ENCODE data around the gene MCU. TPM values are rescaled to one million over a fixed set of nuclear protein-coding genes. Genes with fewer than 3 reads are reported as not detected.

The MCU gene
- total RNA-seq, 2 donors from 2014 or later = 7.9 to 17.1 TPM

DNA sequence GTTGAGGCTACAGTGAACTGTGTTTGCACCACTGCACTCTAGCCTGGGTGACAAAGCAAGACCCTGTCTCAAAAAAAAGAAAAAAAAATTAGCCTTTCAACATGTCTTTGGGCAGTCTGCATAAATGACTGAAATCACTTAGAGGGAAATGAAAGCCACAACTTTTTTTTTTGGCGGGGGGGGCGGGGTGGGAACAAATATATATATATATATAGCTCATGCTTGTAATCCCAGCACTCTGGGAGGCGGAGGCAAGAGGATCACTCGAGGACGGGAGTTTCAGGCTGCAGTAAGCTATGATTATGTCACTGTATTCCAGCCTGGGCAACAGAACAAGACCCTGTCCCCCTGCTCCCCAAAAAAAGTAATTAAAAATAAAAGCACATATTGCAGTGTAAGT is 42.7 kb upstream of the MCU start:
- no peak overlapping the region for H3K4me3 ChIP-seq
- TF ChIP-seq, protein P1, sequence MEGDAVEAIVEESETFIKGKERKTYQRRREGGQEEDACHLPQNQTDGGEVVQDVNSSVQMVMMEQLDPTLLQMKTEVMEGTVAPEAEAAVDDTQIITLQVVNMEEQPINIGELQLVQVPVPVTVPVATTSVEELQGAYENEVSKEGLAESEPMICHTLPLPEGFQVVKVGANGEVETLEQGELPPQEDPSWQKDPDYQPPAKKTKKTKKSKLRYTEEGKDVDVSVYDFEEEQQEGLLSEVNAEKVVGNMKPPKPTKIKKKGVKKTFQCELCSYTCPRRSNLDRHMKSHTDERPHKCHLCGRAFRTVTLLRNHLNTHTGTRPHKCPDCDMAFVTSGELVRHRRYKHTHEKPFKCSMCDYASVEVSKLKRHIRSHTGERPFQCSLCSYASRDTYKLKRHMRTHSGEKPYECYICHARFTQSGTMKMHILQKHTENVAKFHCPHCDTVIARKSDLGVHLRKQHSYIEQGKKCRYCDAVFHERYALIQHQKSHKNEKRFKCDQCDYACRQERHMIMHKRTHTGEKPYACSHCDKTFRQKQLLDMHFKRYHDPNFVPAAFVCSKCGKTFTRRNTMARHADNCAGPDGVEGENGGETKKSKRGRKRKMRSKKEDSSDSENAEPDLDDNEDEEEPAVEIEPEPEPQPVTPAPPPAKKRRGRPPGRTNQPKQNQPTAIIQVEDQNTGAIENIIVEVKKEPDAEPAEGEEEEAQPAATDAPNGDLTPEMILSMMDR (IDR thresholded peaks at IDR 0.05) = no peak
- no peak for TF ChIP-seq POLR2A (IDR thresholded peaks at IDR 0.05)
- H3K27ac ChIP-seq = no peak overlapping the region
- no peaks in the 10 kb centered on the region for H3K9me3 ChIP-seq
- H3K4me1 ChIP-seq = no peaks in the 10 kb centered on the region
- no peaks in the 10 kb centered on the region for H3K27me3 ChIP-seq
- WGBS, 2 donors = 52 to 53% methylated on average over 5 of the region's 5 CpGs
- intact Hi-C loops (cut with DNase I) = no loop called here
- H3K36me3 ChIP-seq (replicated peaks in 1 of 2; ENCODE audit: insufficient read depth in 1 of 2, low read depth in 2 of 2) = no peaks in the 10 kb centered on the region
- DNase-seq (no peak), ATAC-seq (no peak)

DNA sequence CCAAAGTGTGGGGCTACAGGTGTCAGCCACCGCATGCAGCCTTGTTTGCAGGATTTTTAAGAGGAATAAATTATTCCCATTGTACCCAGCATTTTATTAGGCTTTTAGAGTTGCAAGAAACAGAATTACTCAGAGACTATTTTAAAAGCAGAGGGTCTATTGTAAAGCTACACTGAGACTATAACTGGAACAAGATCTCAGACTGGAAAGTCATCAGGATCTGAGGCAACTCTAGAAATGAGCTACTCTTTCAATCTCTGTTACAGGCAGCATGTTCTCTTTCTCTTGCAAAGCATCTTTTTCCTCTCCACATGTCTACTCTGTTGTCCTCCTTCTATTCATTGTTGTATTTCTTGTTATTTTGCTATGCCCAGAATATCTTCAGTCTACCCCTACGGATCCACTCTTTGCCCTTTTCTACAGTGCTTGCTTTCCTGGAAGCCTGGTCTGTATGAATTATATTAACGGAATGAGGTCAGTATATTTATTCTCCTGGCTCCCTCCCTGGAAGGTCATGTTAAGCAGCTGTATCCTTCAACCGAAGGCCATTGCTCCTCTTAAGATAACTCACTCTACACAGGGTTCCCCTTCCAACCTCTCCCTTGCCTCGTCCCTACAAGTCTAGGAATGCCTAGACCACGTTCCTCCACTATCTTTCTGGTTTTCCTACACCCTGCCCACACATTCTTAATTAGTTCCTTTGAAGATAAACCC is 38.4 kb upstream of the MCU start:
- Histone ChIP-seq H3K4me3 (no peak overlapping the region), H3K4me1 (no peaks in the 10 kb centered on the region), H3K27me3 (no peaks in the 10 kb centered on the region), H3K36me3 (replicated peaks in 1 of 2; ENCODE audit: insufficient read depth in 1 of 2, low read depth in 2 of 2) (no peaks in the 10 kb centered on the region), H3K9me3 (no peaks in the 10 kb centered on the region), H3K27ac (no peak overlapping the region)
- no peak for DNase-seq
- TF ChIP-seq, protein P1 (IDR thresholded peaks at IDR 0.05) = no peak
- no peak for TF ChIP-seq POLR2A (IDR thresholded peaks at IDR 0.05)
- WGBS, 2 donors = 68 to 77% methylated on average over 6 of the region's 6 CpGs
- no peak for ATAC-seq
- intact Hi-C loops (cut with DNase I) = no loop called here

DNA sequence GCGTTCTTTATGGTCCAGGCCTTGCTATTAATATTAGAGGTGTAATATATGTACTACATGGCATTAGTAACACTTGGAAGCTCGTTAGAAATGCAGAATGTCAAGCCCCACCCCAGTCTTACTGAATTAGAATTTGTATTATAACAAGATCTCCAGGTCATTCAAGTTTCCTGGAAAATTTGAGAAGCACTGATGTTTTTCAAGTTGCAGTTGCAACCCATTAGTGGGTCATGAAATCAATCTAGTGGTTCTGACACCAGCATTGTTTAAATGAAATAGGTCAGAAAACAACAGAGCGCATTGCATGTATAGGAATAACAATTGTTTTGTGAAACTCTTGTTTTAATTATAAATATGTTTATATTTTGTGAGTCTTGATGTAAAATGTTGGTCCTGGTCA is 37.2 kb upstream of the MCU start:
- no peak overlapping the region for H3K4me3 ChIP-seq
- 54 to 67% methylated on average over 3 of the region's 3 CpGs for WGBS, 2 donors
- intact Hi-C loops (cut with DNase I) = no loop called here
- no peaks in the 10 kb centered on the region for H3K27me3 ChIP-seq
- no peak for ATAC-seq
- no peak for DNase-seq
- H3K4me1 ChIP-seq = no peaks in the 10 kb centered on the region
- TF ChIP-seq, protein P1 (IDR thresholded peaks at IDR 0.05) = no peak
- no peak for TF ChIP-seq POLR2A (IDR thresholded peaks at IDR 0.05)
- no peaks in the 10 kb centered on the region for H3K36me3 ChIP-seq (replicated peaks in 1 of 2; ENCODE audit: insufficient read depth in 1 of 2, low read depth in 2 of 2)
- no peak overlapping the region for H3K27ac ChIP-seq
- H3K9me3 ChIP-seq = no peaks in the 10 kb centered on the region

DNA sequence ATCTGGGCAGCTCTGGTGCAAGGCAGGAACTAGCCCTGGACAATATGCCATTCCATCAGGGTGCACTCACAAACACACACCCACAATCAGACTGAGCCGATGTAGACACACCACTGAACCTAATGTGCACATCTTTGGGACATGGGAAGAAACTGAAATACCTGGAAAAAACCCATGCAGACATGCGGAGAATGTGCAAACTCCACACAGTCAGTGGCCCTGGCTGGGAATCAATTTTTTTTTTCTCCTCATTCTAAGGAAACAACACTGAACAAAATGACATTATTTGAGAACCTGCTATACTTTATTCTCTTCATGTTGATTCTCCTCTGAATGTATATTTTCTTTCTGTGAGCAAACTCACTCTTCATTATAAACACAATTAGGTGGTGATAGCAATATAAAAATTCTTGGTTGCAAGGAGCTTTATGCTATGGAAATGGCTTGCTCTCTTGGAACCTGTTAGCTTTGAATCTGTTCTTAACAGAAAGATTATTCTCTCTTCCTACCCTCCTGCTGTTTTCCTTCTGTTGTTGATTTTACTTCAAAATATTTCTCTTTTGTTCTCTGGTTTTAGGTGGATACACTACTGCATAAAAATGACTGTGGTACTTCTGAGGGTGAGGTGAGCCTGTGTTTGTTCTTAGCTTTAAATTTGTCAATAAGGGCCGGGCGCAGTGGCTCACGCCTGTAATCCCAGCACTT is 33.1 kb upstream of the MCU start:
- TF ChIP-seq, protein P1 (IDR thresholded peaks at IDR 0.05) = no peak
- no peak for TF ChIP-seq POLR2A (IDR thresholded peaks at IDR 0.05)
- no peaks in the 10 kb centered on the region for H3K27me3 ChIP-seq
- no peak overlapping the region for H3K4me3 ChIP-seq
- DNase-seq = no peak
- no peaks in the 10 kb centered on the region for H3K4me1 ChIP-seq
- no peak overlapping the region for H3K27ac ChIP-seq
- intact Hi-C loops (cut with DNase I) = no loop called here
- no peak for ATAC-seq
- H3K36me3 ChIP-seq (replicated peaks in 1 of 2; ENCODE audit: insufficient read depth in 1 of 2, low read depth in 2 of 2) = no peaks in the 10 kb centered on the region
- WGBS, 2 donors = 71 to 85% methylated on average over 5 of the region's 5 CpGs
- no peaks in the 10 kb centered on the region for H3K9me3 ChIP-seq

Measured in body of pancreas (tissue), 4 donors.